DND-41 (cell line): ENCODE measurements around the gene HAND1.

Source experiments
- ATAC-seq: fragments of 200-7000 bp; cut with Tn5 transposase; 3 replicates; pipeline ENCODE4 v1.9.1; 2021; ENCODE audit warnings: low read depth; ENCODE audit not compliant: insufficient read depth
- DNase-seq: peaks from one replicate; pipeline ENCODE4 v3.0.0-alpha.2; 2020
- H2AFZ ChIP-seq: 2 replicates; pipeline ENCODE4 v1.6.0; 2012; ENCODE audit warnings: low read depth, low read length
- H3K27ac ChIP-seq: 2 replicates; pipeline ENCODE4 v1.5.1; 2012; ENCODE audit warnings: low read length, inconsistent platforms
- H3K27me3 ChIP-seq: fragments of 200-600 bp; sonication (generic); 2 replicates; pipeline ENCODE4 v1.6.0; 2012; ENCODE audit warnings: low read length, mild to moderate bottlenecking, inconsistent platforms; ENCODE audit not compliant: insufficient read depth, poor library complexity
- H3K36me3 ChIP-seq: 2 replicates; pipeline ENCODE4 v1.5.1; 2012; ENCODE audit warnings: low read length, inconsistent platforms; ENCODE audit not compliant: insufficient read depth
- H3K4me1 ChIP-seq: 2 replicates; pipeline ENCODE4 v1.5.1; 2012; ENCODE audit warnings: mild to moderate bottlenecking, low read length; ENCODE audit not compliant: insufficient read depth
- H3K4me2 ChIP-seq: 2 replicates; pipeline ENCODE4 v1.6.0; 2012; ENCODE audit warnings: mild to moderate bottlenecking, moderate library complexity, low read length, inconsistent platforms; ENCODE audit not compliant: insufficient read depth
- H3K4me3 ChIP-seq, 2 experiments: fragments of 200-600 bp in 1 of 2; shearing (Covaris generic) in 1 of 2; 2 replicates each; pipeline ENCODE4 v1.5.1; 2012 to 2016; ENCODE audit warnings: inconsistent platforms in 2 of 2, low read length in 2 of 2, mild to moderate bottlenecking in 2 of 2, low read depth in 1 of 2, moderate library complexity in 1 of 2
- H3K79me2 ChIP-seq: 2 replicates; pipeline ENCODE4 v1.6.0; 2012; ENCODE audit warnings: low read length, inconsistent platforms; ENCODE audit not compliant: insufficient read depth
- H3K9ac ChIP-seq: 2 replicates; pipeline ENCODE4 v1.6.0; 2012; ENCODE audit warnings: low read depth, mild to moderate bottlenecking, inconsistent platforms, low read length, moderate library complexity
- H3K9me3 ChIP-seq: 2 replicates; pipeline ENCODE4 v1.5.1; 2012; ENCODE audit warnings: low read length, moderate library complexity, mild to moderate bottlenecking, inconsistent platforms; ENCODE audit not compliant: insufficient read depth, severe bottlenecking
- H4K20me1 ChIP-seq: 2 replicates; pipeline ENCODE4 v1.6.0; 2012; ENCODE audit warnings: low read length; ENCODE audit not compliant: insufficient read depth
- CTCF ChIP-seq: IDR thresholded peaks from 2 replicates; pipeline ENCODE4 v1.5.1; 2012; ENCODE audit warnings: borderline replicate concordance, low read length, moderate library complexity, mild to moderate bottlenecking; ENCODE audit not compliant: poor library complexity, severe bottlenecking; ENCODE audit errors: extremely low read depth
- EZH2 ChIP-seq: IDR thresholded peaks from 3 replicates; pipeline ENCODE4 v1.6.1; 2012; ENCODE audit warnings: borderline replicate concordance, low read depth, mild to moderate bottlenecking, moderate library complexity, low read length, inconsistent platforms; ENCODE audit not compliant: severe bottlenecking

Gene HAND1

GRCh38 chr5:154466671-154467070 lies 11.4 kb downstream of the HAND1 start:
- no peak for DNase-seq
- no peak for ATAC-seq
- no peaks in the 10 kb centered on the region for H3K9me3 ChIP-seq
- TF ChIP-seq CTCF: no peak
- TF ChIP-seq EZH2: no peak
- H3K9ac ChIP-seq: no peak overlapping the region
- no peak overlapping the region for H3K4me3 ChIP-seq
- no peaks in the 10 kb centered on the region for H3K79me2 ChIP-seq
- peaks cover 5% of the 10 kb centered on the region for H3K27me3 ChIP-seq
- no peak overlapping the region for H3K4me2 ChIP-seq
- no peak overlapping the region for H3K27ac ChIP-seq
- no peaks in the 10 kb centered on the region for H3K36me3 ChIP-seq
- peaks cover 3% of the 10 kb centered on the region; the same call in 1 of the 2 replicates for H4K20me1 ChIP-seq
- H3K4me1 ChIP-seq: no peaks in the 10 kb centered on the region
- no peak overlapping the region for H2AFZ ChIP-seq

DNA sequence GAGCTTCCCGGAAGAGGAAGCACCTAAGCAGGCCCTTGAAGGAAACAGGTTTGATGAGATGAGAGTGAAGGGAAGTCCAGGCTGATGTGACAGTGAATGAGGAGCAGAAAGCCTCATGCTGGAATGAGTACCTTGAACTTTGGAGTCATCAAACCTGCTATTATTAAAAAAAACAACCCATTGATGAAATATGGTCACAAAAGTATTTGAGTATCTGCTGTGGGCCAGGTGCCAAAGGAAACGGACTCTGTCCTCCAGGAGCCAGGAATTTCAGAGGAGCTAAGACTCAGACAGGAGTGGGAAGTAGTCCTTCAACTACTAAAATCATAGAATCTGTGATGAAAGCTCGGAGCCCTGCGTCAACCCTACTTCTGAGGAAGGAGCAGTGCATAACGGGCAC lies 11.9 kb downstream of the HAND1 start:
- Histone ChIP-seq H3K79me2 (no peaks in the 10 kb centered on the region), H3K4me2 (no peak overlapping the region), H3K27me3 (peaks cover 5% of the 10 kb centered on the region), H3K9me3 (no peaks in the 10 kb centered on the region), H2AFZ (no peak overlapping the region), H3K4me1 (no peaks in the 10 kb centered on the region), H3K4me3 (no peak overlapping the region), H3K27ac (no peak overlapping the region), H3K9ac (no peak overlapping the region), H3K36me3 (no peaks in the 10 kb centered on the region), H4K20me1 (peaks cover 3% of the 10 kb centered on the region; the same call in 1 of the 2 replicates)
- DNase-seq: no peak
- TF ChIP-seq CTCF: no peak
- TF ChIP-seq EZH2: no peak
- no peak for ATAC-seq

DNA sequence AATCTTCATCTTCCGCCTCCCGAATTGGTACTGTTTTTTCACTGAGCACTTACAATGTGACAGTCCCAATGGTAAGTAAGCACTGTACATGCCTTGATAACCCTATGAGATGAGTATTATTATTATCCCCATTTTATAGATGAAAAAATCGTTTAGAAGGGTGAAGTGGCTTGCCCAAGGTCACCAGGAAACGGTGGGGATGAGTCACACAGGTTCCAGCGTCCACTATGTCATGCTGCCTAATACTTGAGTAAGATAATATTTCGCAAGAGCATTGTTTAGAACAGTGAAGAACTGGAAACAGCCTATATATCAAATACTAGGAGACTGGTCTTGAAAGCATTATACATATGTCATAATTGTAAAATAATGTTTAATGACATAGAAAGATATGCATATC lies 12.9 kb downstream of the HAND1 start:
- no peak for ATAC-seq
- DNase-seq: no peak
- TF ChIP-seq EZH2: no peak
- no peak for TF ChIP-seq CTCF

GRCh38 chr5:154464438-154464837 lies 13.6 kb downstream of the HAND1 start:
- Histone ChIP-seq H3K4me3 (no peak overlapping the region), H2AFZ (no peak overlapping the region), H4K20me1 (peaks cover 5% of the 10 kb centered on the region; the same call in 1 of the 2 replicates), H3K9ac (no peak overlapping the region), H3K27me3 (no peaks in the 10 kb centered on the region), H3K4me1 (no peaks in the 10 kb centered on the region), H3K9me3 (no peaks in the 10 kb centered on the region), H3K79me2 (no peaks in the 10 kb centered on the region), H3K27ac (no peak overlapping the region), H3K4me2 (no peak overlapping the region), H3K36me3 (peaks cover under 1% of the 10 kb centered on the region; the same call in 1 of the 2 replicates)
- DNase-seq: no peak
- no peak for ATAC-seq
- TF ChIP-seq EZH2: no peak
- no peak for TF ChIP-seq CTCF

More for the DNA sequence above, 12.9 kb downstream of the HAND1 start:
- H4K20me1 ChIP-seq: peaks cover 3% of the 10 kb centered on the region; the same call in 1 of the 2 replicates
- no peaks in the 10 kb centered on the region for H3K4me1 ChIP-seq
- no peaks in the 10 kb centered on the region for H3K36me3 ChIP-seq
- H2AFZ ChIP-seq: no peak overlapping the region
- no peak overlapping the region for H3K9ac ChIP-seq
- H3K4me2 ChIP-seq: no peak overlapping the region
- no peaks in the 10 kb centered on the region for H3K79me2 ChIP-seq
- H3K9me3 ChIP-seq: no peaks in the 10 kb centered on the region
- no peak overlapping the region for H3K27ac ChIP-seq
- no peak overlapping the region for H3K4me3 ChIP-seq
- no peaks in the 10 kb centered on the region for H3K27me3 ChIP-seq
